GM21381 (cell line): ENCODE data around the gene IL10RA.

ENCODE experiments used
- ATAC-seq: cut with Tn5 transposase; IDR thresholded peaks from one replicate; pipeline ENCODE4 v1.9.1; 2021; ENCODE audit warnings: mild to moderate bottlenecking, moderate library complexity; ENCODE audit not compliant: unreplicated experiment

Gene IL10RA

DNA sequence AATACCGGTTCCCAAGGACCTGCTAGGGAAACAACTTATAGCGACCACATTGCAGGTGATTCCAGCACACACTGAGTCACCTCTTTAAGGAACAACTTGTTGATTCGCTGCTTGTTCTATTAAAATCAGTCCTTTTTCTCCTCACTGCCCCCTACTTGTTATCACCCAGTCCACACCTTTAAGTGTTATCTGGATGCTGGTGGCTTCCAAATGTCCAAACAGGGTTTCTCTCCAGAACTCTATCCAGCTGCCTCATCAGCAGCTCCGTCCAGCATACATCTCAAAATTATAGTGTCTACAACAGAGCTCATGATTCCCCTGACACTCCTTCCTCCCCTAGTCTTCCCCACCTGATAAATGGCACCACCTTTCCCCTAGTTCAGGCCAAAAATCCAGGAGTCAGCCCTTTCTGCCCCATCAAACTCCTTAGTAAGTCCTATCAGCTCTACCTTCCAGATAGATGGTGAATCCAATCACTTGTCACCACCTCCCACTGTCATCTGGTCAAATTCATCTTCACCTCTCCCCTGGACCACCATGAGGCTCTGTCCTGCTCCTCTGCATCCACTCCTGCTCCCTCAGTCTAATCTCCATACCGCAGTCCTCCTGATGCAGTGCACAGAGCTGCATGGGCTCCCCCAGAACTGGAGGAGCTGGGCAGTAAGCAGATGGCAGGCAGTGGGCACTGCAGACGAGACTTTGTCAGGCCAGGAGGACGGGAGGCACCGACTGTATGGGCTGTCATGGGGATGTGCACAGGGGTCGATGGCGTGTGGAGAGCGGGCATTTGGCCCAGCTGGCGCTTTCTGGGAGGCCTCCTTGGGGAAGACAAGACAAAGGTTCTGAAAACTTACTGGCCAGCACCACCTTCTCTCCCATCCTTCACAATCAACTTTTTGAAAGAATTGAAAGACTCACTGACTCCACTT is 19.3 kb downstream of the IL10RA start:
- ATAC-seq, result no peak

DNA sequence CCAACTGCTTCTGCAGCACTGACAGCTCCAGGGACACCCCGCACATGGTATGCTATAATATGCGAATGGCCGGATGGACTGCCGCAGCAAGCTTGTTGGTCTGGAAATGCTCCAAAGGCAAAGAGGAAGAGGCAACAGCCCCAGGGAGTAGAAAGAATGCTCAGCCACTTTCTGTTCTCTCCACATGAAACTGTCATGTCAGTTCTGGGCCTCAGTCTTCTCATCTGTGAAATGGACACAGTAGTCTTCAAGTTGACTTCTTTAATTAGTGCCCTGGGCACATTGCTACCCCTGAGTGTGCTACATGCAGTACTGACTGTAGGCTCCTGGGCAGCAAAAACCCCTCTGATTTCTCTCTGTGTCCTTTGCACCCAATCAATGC is 19.9 kb downstream of the IL10RA start:
- no peak for ATAC-seq

DNA sequence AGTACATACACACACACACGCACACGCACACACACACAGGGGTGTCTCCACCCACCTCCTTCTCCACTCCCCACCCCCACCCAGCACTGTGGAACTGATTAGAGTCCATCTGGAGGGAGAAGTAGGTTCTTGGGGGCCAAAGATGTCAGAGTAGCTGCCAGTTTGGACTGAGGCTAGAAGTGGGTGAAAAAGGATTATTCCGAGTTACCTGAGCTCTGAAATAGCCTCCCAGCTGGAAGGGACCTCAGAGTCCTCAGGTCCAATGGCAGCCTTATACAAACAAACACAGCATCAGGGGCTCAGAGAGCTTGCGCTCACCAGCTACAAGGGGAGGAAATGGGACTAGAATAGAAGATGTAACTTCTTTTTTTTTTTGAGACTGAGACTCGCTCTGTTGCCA is 20.8 kb downstream of the IL10RA start:
- no peak for ATAC-seq

DNA sequence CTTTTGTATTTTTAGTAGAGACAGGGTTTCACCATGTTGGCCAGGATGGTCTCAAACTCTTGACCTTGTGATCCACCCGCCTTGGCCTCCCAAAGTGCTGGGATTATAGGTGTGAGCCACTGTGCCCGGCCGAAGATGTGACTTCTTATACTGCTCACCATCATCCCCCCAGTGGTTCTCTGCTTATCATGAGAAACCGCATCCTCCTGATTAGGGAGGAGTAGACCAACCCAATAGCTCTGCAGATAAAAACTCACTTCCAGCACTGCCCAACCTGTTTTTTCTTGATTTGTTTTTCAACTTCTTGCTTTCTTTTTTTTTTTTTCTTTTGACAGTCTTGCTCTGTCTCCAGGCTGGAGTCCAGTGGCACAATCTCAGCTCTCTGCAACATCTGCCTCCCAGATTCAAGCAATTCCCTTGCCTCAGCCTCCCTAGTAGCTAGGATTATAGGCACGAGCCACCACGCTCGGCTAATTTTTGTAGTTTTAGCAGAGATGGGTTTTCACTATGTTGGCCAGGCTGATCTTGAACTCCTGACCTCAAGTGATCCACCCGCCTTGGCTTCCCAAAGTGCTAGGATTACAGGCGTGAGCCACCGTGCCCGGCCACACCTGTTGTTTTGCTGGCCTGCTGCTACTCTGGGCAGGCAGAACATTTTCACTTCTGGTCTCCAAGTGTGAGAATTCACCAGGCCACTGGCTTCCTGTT is 21.5 kb downstream of the IL10RA start:
- ATAC-seq, result peak; percentile 46

DNA sequence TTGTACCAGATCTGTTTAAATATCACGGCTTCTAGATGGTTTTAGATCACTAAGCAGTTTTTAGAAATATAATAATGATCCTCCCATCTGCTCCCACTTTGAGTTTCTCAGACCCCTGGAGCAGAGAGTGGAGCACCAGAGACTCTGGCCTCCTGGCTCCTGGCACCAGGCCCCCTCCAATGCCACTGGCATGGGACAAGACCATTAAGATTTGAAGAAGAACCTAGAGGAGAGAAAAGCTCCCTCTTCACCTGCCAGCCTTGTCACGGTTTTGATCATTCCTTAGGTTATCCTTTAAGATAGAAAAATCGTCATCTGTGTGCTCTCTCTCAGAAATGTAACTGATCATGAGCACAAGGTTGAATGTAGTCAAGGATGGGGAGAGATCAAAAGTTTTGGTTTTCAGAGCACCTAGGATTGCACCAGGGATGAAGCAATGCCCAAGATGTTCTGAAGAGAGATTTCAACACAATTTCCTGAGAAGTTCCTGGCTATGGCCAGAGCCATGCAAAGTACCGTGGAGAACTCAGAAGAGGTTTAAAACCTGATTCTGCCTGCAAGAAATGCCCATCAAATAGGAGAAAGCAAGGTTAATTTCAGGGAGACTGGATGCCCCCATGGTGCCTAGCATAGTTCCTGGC is 22.2 kb downstream of the IL10RA start:
- ATAC-seq, result no peak

DNA sequence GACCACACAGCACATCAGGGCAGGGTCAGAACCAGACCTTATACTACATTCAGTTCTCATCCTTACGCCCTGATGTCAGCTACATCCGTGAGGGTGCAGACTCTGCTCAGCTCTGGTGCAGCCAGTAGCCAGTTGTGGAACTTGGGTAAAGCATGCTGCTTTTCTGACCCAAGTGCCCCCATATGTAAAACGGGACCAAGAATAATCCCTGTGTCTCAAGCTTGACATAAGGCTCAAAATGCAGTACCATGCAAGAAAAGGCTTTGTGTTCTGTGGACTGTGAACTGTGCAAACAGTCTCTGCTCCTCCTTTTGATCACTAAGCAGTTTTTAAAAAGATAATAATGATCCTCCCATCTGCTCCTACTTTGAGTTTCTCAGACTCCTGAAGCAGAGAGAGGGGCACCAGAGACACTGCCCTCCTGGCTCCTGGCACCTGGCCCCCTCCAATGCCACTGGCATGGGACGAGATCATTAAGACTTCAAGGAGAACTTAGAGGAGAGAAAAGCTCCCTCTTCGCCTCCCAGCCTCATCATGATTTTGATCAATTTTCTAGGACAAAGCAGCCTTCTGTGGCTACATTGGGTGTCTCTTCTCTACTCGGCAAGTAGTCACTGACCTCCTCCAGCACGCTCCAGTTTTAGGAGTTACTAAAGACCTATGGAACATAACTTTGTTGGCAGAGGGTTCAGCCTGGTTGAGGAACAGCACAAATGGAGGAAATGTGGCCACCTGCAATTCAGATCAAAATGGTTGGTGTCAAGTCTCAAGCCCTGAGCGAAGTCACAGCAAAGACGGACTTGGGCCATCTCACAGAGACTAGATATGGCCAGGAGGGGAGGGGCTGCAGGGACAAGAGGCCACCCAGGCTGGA is 23.9 kb downstream of the IL10RA start:
- ATAC-seq, result no peak

DNA sequence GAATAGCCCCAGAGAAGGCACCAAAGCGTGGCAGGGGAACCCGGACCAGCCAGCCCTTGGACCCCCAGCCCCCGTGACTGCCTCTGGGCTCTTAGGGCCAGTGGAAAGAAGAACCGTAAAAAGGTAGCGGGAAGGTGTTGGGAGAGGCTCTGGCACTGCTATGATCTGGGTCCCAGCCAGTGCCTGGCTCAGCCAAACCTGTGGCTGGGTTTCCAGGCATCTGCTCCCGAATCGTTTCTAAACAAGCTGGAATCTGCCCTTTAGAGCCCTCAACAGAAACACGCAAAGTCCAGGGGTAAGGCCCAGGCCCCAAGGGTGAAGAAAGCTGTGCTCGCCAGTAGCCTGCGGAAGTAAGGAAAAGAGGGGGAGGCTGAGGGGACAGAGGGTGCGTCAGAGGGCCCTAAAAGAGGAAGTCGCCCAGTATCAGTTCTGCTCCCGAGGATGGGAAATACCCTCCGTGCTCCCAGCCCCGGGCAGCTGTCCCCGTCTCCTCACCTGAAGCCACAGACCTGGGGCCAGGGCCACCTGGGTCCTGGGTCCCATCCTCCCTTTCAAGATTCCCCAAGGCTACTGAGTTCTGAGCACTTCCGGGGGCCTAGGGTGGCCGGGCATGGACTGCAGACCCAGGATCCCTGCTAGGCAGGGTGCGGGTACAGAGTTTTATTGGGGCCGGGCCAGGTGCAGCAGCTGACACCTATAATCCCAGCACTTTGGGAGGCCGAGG is 24.7 kb downstream of the IL10RA start:
- ATAC-seq, result peak; percentile 67

DNA sequence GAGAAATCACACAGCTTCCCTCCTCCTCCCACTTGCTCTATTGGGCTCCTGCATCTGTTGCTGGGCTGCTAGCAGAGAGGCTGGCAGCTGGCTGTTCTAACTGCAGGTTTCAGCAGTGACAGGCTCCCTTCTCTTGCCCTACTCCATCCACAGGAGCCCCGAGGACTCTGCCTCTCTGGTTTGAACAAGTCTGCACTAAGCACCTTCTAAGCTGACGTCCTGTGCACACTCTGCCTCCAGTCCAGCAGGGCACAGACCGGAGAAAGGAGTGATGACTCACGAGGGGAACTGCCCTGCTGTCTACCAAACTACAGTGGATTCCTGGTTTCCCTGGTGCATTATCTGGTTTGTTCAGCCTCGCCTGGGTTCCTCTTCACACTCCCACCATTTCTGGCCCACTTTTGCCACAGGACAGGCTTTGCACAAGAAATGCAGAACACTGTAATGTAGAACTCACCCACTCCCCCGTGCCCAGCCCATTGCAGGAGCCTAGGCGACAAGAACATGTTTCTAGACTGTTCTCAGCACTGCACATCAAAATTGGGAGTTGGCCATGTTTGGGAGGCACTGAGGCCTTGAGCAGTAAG is 26.0 kb downstream of the IL10RA start:
- no peak for ATAC-seq

DNA sequence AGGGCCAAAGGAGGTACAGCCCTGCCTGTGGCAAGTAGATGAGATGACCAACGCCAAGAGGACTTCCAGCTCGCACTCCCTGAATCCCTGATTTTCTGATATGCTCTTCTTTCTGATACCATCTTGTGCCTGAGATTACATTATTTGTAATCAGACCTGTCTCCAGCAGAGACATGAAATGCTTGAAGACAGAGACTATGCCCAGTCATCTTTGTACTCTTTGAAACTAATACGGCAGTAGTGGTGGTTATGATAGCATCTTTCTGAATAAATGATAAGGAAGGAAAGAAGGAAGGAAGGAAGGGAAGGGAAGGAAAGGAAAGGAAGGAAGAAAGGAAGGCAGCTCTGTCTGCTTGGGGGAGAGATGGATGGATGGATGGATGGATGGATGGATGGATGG is 27.8 kb downstream of the IL10RA start:
- no peak for ATAC-seq

DNA sequence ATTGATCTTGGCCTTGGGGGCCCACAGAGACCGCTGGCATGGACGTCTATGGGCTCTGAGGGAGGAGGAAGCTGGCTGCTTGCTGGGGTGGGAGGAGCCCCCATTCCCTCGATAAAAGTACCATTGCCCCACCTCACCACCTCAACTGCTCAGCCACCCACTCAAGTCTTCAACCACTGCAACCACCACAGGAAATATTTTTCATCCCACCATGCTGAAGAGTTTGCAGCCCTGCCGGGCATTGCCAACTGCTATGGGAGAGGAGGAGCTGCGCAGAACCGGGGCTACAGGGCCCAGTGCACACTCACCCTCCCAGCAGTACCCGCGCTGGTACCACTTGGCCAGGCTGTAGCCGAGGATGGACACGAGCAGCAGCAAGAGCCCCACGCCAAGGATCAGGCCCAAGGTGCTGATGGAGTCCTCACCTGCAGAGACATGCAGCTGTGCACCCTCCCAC is 29.2 kb downstream of the IL10RA start:
- ATAC-seq, result no peak

DNA sequence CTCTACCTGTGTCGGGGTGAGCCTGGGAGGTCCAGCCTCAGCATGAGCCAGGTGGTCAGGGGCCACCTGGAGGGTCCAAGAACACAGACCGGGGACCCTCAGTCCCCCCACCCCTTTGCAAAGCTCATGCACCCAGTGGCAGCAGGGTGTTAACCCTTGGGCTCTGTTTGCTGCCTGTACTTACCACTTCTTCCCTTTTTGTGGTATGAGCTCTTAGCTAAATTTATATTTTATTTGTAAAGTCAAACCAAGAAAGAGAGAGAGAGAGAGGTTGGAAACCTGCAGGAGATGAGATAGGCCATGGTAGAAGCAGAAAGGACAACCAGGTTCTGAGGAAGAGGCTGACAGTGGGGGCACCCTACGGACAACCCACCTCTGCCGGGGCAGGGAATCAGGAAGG is 29.9 kb downstream of the IL10RA start:
- no peak for ATAC-seq

DNA sequence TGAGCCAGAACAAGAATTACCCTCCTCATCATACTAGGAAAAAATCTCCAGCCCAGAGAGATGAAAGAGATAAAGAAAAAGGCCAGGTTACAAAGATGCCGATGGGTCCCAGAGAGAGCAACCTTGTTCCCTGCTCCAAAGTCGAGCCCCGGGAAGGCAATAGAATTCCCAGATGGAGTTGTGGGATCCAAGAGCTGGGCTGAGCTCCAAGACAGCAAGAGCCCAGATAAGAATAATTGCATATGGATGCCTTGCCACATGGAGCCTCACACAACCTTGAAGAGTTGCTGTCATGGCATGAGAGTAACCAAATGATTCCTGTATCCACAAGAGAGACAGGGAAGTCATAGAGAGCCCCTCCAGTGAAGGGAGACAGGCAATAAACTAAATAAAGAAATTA is 30.9 kb downstream of the IL10RA start:
- ATAC-seq, result no peak

DNA sequence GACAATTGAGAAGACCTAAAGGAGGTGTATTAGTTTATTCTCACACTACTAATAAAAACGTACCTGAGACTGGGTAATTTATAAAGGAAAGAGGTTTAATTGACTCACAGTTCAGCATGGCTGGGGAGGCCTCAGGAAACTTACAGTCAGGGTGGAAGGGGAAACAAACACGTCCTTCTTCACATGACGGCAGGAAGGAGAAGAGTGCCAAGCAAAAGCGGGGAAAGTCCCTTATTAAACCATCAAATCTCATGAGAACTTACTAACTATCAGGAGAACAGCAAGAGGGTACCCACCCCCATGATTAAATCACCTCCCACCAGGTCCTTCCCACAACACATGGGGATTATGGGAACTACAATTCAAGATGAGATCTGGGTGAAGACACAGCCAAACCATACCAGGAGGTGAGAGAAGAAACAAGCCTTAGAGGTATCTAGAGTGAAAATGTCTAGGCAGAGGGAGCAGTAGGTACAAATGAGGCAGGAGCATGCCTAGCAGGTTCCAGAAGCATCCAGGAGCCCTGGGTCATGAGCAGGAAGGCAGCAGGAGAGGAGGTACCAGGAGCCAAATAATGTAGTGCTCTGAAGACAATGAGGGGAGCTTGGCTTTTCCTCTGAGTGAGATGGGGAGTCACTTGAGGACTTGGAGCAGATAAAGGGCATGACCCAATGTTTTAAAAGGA is 31.6 kb downstream of the IL10RA start:
- ATAC-seq, result no peak

DNA sequence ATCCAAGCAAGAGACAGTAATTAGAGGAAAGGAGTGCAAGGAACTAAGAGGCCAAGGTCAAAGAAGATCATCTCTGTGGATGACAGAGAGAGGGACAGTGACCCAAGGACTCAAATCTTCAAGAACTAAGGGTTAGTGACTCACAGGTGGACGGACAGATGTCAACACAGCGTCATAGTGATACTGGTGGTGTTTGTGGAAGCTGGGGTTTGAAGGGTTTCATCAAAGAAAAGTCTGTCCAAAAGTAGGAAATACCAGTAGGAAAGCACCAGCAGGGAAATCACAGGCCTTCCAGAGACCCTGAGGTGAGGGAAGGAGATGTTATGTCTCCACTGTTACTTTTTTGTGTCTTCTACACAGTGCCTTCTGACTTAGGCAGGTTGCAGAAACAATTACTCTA is 32.2 kb downstream of the IL10RA start:
- no peak for ATAC-seq

DNA sequence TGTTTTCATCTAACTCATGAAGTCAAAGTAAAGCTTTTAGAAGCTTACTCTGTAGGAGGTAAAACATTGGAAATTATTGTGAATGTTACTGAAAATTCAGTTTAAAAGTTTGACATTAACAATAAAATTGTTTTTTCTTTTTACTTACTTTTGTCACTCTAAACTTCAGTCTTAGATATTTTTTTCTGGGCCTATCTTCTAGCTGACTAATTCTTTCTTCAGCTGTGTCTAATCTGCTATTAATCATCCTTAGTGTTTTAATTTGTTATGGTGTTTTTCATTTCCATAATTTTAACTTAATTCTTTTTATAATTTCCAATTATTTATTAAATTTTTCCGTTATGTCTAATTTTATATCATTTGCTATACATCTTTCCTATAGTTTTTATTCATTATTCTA is 35.0 kb downstream of the IL10RA start:
- no peak for ATAC-seq

DNA sequence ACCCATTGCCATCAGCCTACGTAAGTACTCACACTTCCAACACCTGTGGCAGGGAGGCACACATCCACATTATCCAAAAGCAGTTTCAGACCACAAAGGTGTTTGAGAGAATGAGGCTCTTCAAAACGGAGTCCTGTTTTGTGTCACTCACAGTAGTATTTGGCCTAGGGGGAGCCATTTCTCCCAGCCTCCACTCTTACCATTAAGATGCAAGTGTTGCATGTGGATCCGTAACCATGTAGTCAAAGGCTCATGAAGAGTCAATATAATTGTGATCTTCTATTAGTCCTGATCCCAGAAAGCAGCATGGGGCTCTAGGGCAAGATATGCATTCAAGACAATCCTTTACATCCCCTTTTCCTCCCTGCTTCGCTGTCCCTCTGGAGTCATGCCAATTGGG is 41.5 kb downstream of the IL10RA start:
- ATAC-seq, result no peak

DNA sequence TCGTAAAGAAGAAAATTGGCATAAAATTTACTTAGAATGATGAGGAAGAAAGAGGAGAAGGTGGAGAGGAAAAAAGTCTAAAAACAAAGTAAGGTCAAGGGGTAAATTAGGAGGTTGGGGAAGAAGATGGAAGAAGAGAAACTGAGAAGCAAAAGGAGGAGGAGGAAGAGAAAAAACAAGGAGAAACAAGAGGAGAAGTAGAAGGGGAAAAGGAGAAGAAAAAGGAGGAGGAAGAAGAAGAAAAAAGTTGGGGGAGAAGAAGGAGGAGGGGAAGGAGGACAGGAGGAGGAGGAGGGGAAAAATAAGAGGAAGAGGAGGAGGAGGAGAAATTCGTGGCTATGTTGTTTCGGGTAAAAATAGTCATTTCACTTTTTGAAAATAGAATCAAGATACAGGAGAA is 42.4 kb downstream of the IL10RA start:
- no peak for ATAC-seq

DNA sequence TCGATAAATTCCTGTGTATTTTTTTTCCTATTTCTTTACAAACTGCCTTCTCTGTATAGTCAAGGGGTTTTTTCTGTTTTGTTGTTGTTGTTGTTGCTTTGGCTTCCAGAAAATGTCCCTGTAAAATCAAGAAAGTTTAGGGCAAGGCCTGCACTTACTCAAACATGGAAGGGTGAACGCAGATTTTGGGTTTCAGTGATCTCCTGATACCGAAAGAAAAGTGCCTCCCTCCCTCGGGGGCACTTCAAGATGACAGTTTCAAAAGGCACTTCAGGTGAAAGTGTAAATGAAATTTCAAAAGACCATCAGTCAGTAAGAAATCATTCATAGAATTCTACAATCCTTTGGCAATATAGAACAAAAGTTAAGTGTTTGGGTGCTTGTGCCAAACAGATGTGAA is 47.2 kb downstream of the IL10RA start:
- ATAC-seq, result no peak

DNA sequence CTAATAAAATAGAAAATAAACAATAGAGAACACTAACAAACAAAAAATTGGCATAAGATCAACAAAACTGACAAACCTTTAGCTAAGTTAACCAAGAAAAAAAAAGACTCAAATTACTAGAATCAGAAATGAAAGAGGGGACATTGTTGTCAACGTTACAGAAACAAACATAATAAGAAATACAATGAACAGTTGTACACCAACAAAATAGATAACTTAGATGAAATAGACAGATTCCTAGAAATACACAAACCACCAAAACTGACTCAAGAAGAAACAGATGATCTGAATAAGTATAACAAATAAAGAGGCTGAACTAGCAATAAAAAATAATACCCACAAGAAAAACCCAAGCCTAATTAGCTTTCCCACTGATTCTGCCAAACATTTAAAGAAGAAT is 55.9 kb downstream of the IL10RA start:
- ATAC-seq, result no peak
